HepG2 (cell line): ENCODE data around the gene ESRP2.

Experiments
- BCLAF1 ChIP-seq: fragments of 450-650 bp; IDR thresholded peaks from 2 replicates; pipeline ENCODE4 v1.6.1; 2017; ENCODE audit warnings: mild to moderate bottlenecking
- CEBPG ChIP-seq: IDR thresholded peaks from 2 replicates; pipeline ENCODE4 v1.6.1; 2016
- CTCF ChIP-seq: sonication (generic); formaldehyde crosslinking; IDR thresholded peaks from 2 replicates; pipeline ENCODE4 v1.5.0; 2020; ENCODE audit warnings: mild to moderate bottlenecking, missing genetic modification reagents, moderate library complexity
- POLR2A ChIP-seq, 2 experiments: IDR thresholded peaks; 2 replicates each; pipeline ENCODE4 v1.6.1; 2011; ENCODE audit warnings: low read depth in 2 of 2, low read length in 2 of 2, mild to moderate bottlenecking in 1 of 2, moderate library complexity in 1 of 2; ENCODE audit not compliant: insufficient read depth in 1 of 2
- SRSF4 ChIP-seq: fragments of 200-400 bp; formaldehyde crosslinking; IDR thresholded peaks from one replicate; pipeline ENCODE4 v1.6.1; 2018; ENCODE audit warnings: mild to moderate bottlenecking, low read depth, low read length, moderate library complexity; ENCODE audit not compliant: poor library complexity, severe bottlenecking
- ZNF513 ChIP-seq: sonication (generic); formaldehyde crosslinking; conservative IDR thresholded peaks from 2 replicates; pipeline ENCODE4 v1.5.0; 2020; ENCODE audit warnings: missing genetic modification reagents

GRCh38 chr16:68206245-68206644 lies 29.7 kb downstream of the ESRP2 start:
- TF ChIP-seq SRSF4 (no peak), ZNF513 (CRISPR knock-in tag) (no peak), CEBPG (no peak), POLR2A (IDR thresholded peaks at IDR 0.05; ENCODE audit: insufficient read depth in 1 of 2, low read depth in 2 of 2, low read length in 2 of 2) (no peak), BCLAF1 (no peak), CTCF (CRISPR knock-in tag) (no peak)
